ENCODE data around the gene PXN. TPM values are rescaled to one million over a fixed set of nuclear protein-coding genes. Genes with fewer than 3 reads are reported as not detected.
"Not testable (repeated sequence)": the region's sequence is repeated elsewhere in the genome, so short reads cannot be mapped to it uniquely, and the experiment has no call there.

Gene PXN
- total RNA-seq, 4 donors from 2014 or later = 37.2 to 63.7 (median 51.6) TPM

GRCh38 chr12:120240495-120240833, 25.1 kb downstream of the PXN start:
- no peak overlapping the region for H3K27ac ChIP-seq
- 39% methylated on average over 3 of the region's 5 CpGs for WGBS
- DNase-seq (ENCODE audit: low spot score in 2 of 2) = no peak
- H3K4me1 ChIP-seq = peaks cover 84% of the 10 kb centered on the region
- H3K36me3 ChIP-seq = no peaks in the 10 kb centered on the region
- TF ChIP-seq CTCF (IDR thresholded peaks at IDR 0.05) = no peak
- no peak for TF ChIP-seq POLR2AphosphoS5 (IDR thresholded peaks at IDR 0.05)
- no peak for TF ChIP-seq EP300 (IDR thresholded peaks at IDR 0.05)
- no peak for TF ChIP-seq POLR2A (IDR thresholded peaks at IDR 0.05)
- H3K4me3 ChIP-seq = no peak overlapping the region
- no peaks in the 10 kb centered on the region for H3K27me3 ChIP-seq
- H3K9me3 ChIP-seq = no peaks in the 10 kb centered on the region

- Histone ChIP-seq H3K4me1 (peaks cover 85% of the 10 kb centered on the region), H3K27me3 (no peaks in the 10 kb centered on the region), H3K4me3 (no peak overlapping the region), H3K36me3 (no peaks in the 10 kb centered on the region), H3K27ac (peak overlapping the region; percentile 86), H3K9me3 (no peaks in the 10 kb centered on the region)
- DNase-seq (ENCODE audit: low spot score in 2 of 2) = no peak
- no peak for TF ChIP-seq POLR2A (IDR thresholded peaks at IDR 0.05)
- no peak for TF ChIP-seq POLR2AphosphoS5 (IDR thresholded peaks at IDR 0.05)
- 93% methylated on average over 2 of the region's 2 CpGs for WGBS
These were observed 25.6 kb downstream of the PXN start for GRCh38 chr12:120239776-120240494.

GRCh38 chr12:120238839-120239445, 26.6 kb downstream of the PXN start:
- no peak for DNase-seq (ENCODE audit: low spot score in 2 of 2)
- H3K27me3 ChIP-seq = no peaks in the 10 kb centered on the region
- H3K4me1 ChIP-seq = peaks cover 90% of the 10 kb centered on the region
- H3K36me3 ChIP-seq = no peaks in the 10 kb centered on the region
- H3K4me3 ChIP-seq = no peak overlapping the region
- 75% methylated on average over 12 of the region's 12 CpGs for WGBS
- TF ChIP-seq POLR2A (IDR thresholded peaks at IDR 0.05) (no peak), POLR2AphosphoS5 (IDR thresholded peaks at IDR 0.05) (no peak), CTCF (IDR thresholded peaks at IDR 0.05) (no peak), EP300 (IDR thresholded peaks at IDR 0.05) (no peak)
- peak overlapping the region; percentile 86 for H3K27ac ChIP-seq
- H3K9me3 ChIP-seq = no peaks in the 10 kb centered on the region

- Histone ChIP-seq H3K27me3 (no peaks in the 10 kb centered on the region), H3K9me3 (no peaks in the 10 kb centered on the region), H3K4me1 (peaks cover 97% of the 10 kb centered on the region), H3K36me3 (no peaks in the 10 kb centered on the region), H3K27ac (peak overlapping the region; percentile 86), H3K4me3 (no peak overlapping the region)
- TF ChIP-seq EP300 (IDR thresholded peaks at IDR 0.05) (no peak), POLR2A (IDR thresholded peaks at IDR 0.05) (no peak), POLR2AphosphoS5 (IDR thresholded peaks at IDR 0.05) (no peak), CTCF (IDR thresholded peaks at IDR 0.05) (no peak)
- WGBS = 31% methylated on average over 7 of the region's 9 CpGs
- no peak for DNase-seq (ENCODE audit: low spot score in 2 of 2)
These were observed 27.3 kb downstream of the PXN start for GRCh38 chr12:120238217-120238616.

GRCh38 chr12:120237360-120238171, 28.0 kb downstream of the PXN start:
- Histone ChIP-seq H3K4me1 (peaks cover 100% of the 10 kb centered on the region), H3K4me3 (peak overlapping the region; percentile 9), H3K27ac (peak overlapping the region; percentile 86), H3K27me3 (no peaks in the 10 kb centered on the region), H3K36me3 (no peaks in the 10 kb centered on the region), H3K9me3 (no peaks in the 10 kb centered on the region)
- TF ChIP-seq POLR2AphosphoS5 (IDR thresholded peaks at IDR 0.05) (peak in 2 of 3 donors; percentile 45 to 49), POLR2A (IDR thresholded peaks at IDR 0.05) (no peak), EP300 (IDR thresholded peaks at IDR 0.05) (no peak), CTCF (IDR thresholded peaks at IDR 0.05) (no peak)
- WGBS = 30% methylated on average over 13 of the region's 13 CpGs
- DNase-seq (ENCODE audit: low spot score in 2 of 2) = peak; percentile 93 to 94

- H3K27me3 ChIP-seq; H3K4me3 ChIP-seq; DNase-seq (ENCODE audit: low spot score in 2 of 2); H3K36me3 ChIP-seq; H3K9me3 ChIP-seq: not testable (repeated sequence)
- H3K27ac ChIP-seq = peak overlapping the region; percentile 86
- H3K4me1 ChIP-seq = peaks cover 100% of the 10 kb centered on the region
- WGBS = 81% methylated on average over 3 of the region's 3 CpGs
These were observed 28.7 kb downstream of the PXN start for GRCh38 chr12:120236809-120237208.

Measured in suprapubic skin (tissue), 4 donors.